HCT116 (cell line): ENCODE data around the gene HS6ST1. TPM values are rescaled to one million over a fixed set of nuclear protein-coding genes. Genes with fewer than 3 reads are reported as not detected.

Source experiments
- ATAC-seq: fragments of 200-7000 bp; cut with Tn5 transposase; 2 replicates; pipeline ENCODE4 v1.9.1; 2020; ENCODE audit warnings: mild to moderate bottlenecking, moderate library complexity
- BruUV-seq: library from RNA; stranded (reverse); fragments of 400-500 nt; replicated peaks from 2 replicates; lab custom pipeline; 2021; lab: Mats Ljungman, UMichigan
- CTCF ChIA-PET: fragments of 300-600 bp; sonication (Branson Sonifier 250); formaldehyde crosslinking; loops from one replicate; lab custom pipeline; 2021; ENCODE audit warnings: antibody characterized with exemption; lab: Charles Lee
- POLR2A ChIA-PET: fragments of 300-600, 350-600 bp; sonication (Branson Sonifier 250); formaldehyde crosslinking; loops from one replicate; lab custom pipeline; 2021; ENCODE audit warnings: antibody characterized with exemption; lab: Charles Lee
- RAD21 ChIA-PET, 2 experiments: fragments of 300-600 bp; sonication (Branson Sonifier 250); formaldehyde crosslinking; loops; one replicate each; lab custom pipeline; 2023; ENCODE audit warnings: low total read pairs in 2 of 2; ENCODE audit not compliant: uncharacterized antibody in 2 of 2, unreplicated experiment in 2 of 2, low non-redundant PET in 1 of 2; lab: Charles Lee
- DNase-seq: peaks from one replicate; pipeline ENCODE4 v3.0.0-alpha.2; 2010; ENCODE audit warnings: low read depth, low spot score
- H2AFZ ChIP-seq: fragments of 200-600 bp; shearing (Covaris generic), sonication (generic); 2 replicates; pipeline ENCODE4 v1.6.1; 2017; ENCODE audit warnings: low read depth, mixed run types, mixed read lengths, antibody characterized with exemption, low read length; ENCODE audit not compliant: poor library complexity, severe bottlenecking
- H3K27ac ChIP-seq: 2 replicates; pipeline ENCODE4 v1.5.1; 2012; ENCODE audit warnings: low read depth, low read length
- H3K27me3 ChIP-seq: fragments of 200-600 bp; sonication (generic); 2 replicates; pipeline ENCODE4 v1.6.1; 2016; ENCODE audit warnings: mixed run types, low read length, mixed read lengths; ENCODE audit not compliant: insufficient read depth
- H3K36me3 ChIP-seq, 2 experiments: fragments of 200-500 bp in 1 of 2; fragments of 200-600 bp in 1 of 2; sonication (Bioruptor generic) in 1 of 2; sonication (generic) in 1 of 2; 2 replicates each; pipeline versions ENCODE4 v1.5.1 to v1.6.1; 2014 to 2016; ENCODE audit warnings: low read length in 2 of 2, inconsistent platforms in 1 of 2, mixed read lengths in 1 of 2, mixed run types in 1 of 2; ENCODE audit not compliant: insufficient read depth in 2 of 2, control insufficient read depth in 1 of 2
- H3K4me1 ChIP-seq, 2 experiments: fragments of 200-600 bp in 1 of 2; sonication (generic) in 1 of 2; 2 replicates each; pipeline versions ENCODE4 v1.5.1 to v1.6.1; 2012 to 2017; ENCODE audit warnings: low read length in 2 of 2, inconsistent platforms in 1 of 2, mild to moderate bottlenecking in 1 of 2, mixed read lengths in 1 of 2, mixed run types in 1 of 2, moderate library complexity in 1 of 2; ENCODE audit not compliant: insufficient read depth in 2 of 2, control insufficient read depth in 1 of 2
- H3K4me2 ChIP-seq: fragments of 200-600 bp; sonication (generic); 2 replicates; pipeline ENCODE4 v1.6.1; 2017; ENCODE audit warnings: mixed run types, low read length, mixed read lengths
- H3K4me3 ChIP-seq, 2 experiments: fragments of 200-600 bp in 1 of 2; sonication (generic) in 1 of 2; replicated peaks in 1 of 2; 2 replicates each; pipeline ENCODE4 v1.5.1; 2011 to 2016; ENCODE audit warnings: low read length in 2 of 2, control low read depth in 1 of 2, low read depth in 1 of 2, mild to moderate bottlenecking in 1 of 2, mixed read lengths in 1 of 2, mixed run types in 1 of 2
- H3K79me2 ChIP-seq: fragments of 200-600 bp; sonication (generic); 2 replicates; pipeline ENCODE4 v1.6.1; 2017; ENCODE audit warnings: mild to moderate bottlenecking, mixed run types, low read length, moderate library complexity, mixed read lengths; ENCODE audit not compliant: insufficient read depth
- H3K9ac ChIP-seq: fragments of 200-600 bp; sonication (generic); 2 replicates; pipeline ENCODE4 v1.6.1; 2016; ENCODE audit warnings: low read length, mixed read lengths
- H3K9me2 ChIP-seq: fragments of 200-600 bp; sonication (generic), shearing (Covaris generic); 2 replicates; pipeline ENCODE4 v1.6.1; 2017; ENCODE audit warnings: mixed run types, mild to moderate bottlenecking, moderate library complexity; ENCODE audit not compliant: insufficient read depth
- H3K9me3 ChIP-seq, 2 experiments: fragments of 200-500 bp in 1 of 2; fragments of 200-600 bp in 1 of 2; sonication (Bioruptor generic) in 1 of 2; sonication (generic) in 1 of 2; 2 replicates each; pipeline ENCODE4 v1.6.1; 2014 to 2017; ENCODE audit warnings: low read length in 2 of 2, mixed read lengths in 2 of 2, inconsistent platforms in 1 of 2, low read depth in 1 of 2, mild to moderate bottlenecking in 1 of 2, mixed run types in 1 of 2, moderate library complexity in 1 of 2; ENCODE audit not compliant: control insufficient read depth in 1 of 2, insufficient read depth in 1 of 2
- H4K20me1 ChIP-seq: fragments of 200-600 bp; sonication (generic), shearing (Covaris generic); 2 replicates; pipeline ENCODE4 v1.6.1; 2017; ENCODE audit warnings: mixed run types, mild to moderate bottlenecking, moderate library complexity; ENCODE audit not compliant: insufficient read depth
- CBX3 ChIP-seq: IDR thresholded peaks from 2 replicates; pipeline ENCODE4 v1.6.1; 2012; ENCODE audit warnings: low read depth
- EGR1 ChIP-seq: IDR thresholded peaks from 2 replicates; pipeline ENCODE4 v1.6.1; 2012; ENCODE audit warnings: low read depth
- JUND ChIP-seq: IDR thresholded peaks from 2 replicates; pipeline ENCODE4 v1.6.1; 2012
- MAX ChIP-seq: IDR thresholded peaks from 2 replicates; pipeline ENCODE4 v1.6.1; 2012
- POLR2AphosphoS5 ChIP-seq: IDR thresholded peaks from 2 replicates; pipeline ENCODE4 v1.6.1; 2011; ENCODE audit warnings: mild to moderate bottlenecking, low read depth, low read length, moderate library complexity
- SRF ChIP-seq: IDR thresholded peaks from 2 replicates; pipeline ENCODE4 v1.6.1; 2012; ENCODE audit warnings: low read depth
- TCF7L2 ChIP-seq: IDR thresholded peaks from 2 replicates; pipeline ENCODE4 v1.7.0; 2011; ENCODE audit warnings: borderline replicate concordance, inconsistent platforms; ENCODE audit not compliant: insufficient read depth, insufficient read length; ENCODE audit errors: extremely low read depth
- ZNF274 ChIP-seq: fragments of 200-500 bp; sonication (Bioruptor generic); IDR thresholded peaks from 2 replicates; pipeline ENCODE4 v1.6.1; 2014; ENCODE audit warnings: mild to moderate bottlenecking, low read depth, low read length, inconsistent platforms
- intact Hi-C: fragments of 100-400 bp; cut with micrococcal nuclease; formaldehyde crosslinking; loops from 2 replicates; pipeline ENCODE4 v1.10.0; 2022
- total RNA-seq: library from RNA; stranded (reverse); gene quantifications from one replicate; pipeline ENCODE4 v1.2.1, GENCODE V29; 2021; ENCODE audit not compliant: unreplicated experiment

The HS6ST1 gene
- total RNA-seq, 1 experiment from 2014 or later = 35.0 TPM

- ATAC-seq (no peak), DNase-seq (no peak)
- Histone ChIP-seq H3K79me2 (no peaks in the 10 kb centered on the region), H3K9ac (no peak overlapping the region), H3K4me1 (no peaks in the 10 kb centered on the region), H3K27me3 (no peaks in the 10 kb centered on the region), H3K9me3 (peaks cover 0 to 4% of the 10 kb centered on the region in 2 experiments; a peak in 1 of 4 replicates), H4K20me1 (no peaks in the 10 kb centered on the region), H3K9me2 (no peaks in the 10 kb centered on the region), H3K27ac (no peak overlapping the region), H3K36me3 (no peaks in the 10 kb centered on the region), H3K4me2 (no peak overlapping the region), H2AFZ (no peak overlapping the region), H3K4me3 (no peak overlapping the region)
- intact Hi-C loops = loop anchor here (10.0 kb wide), 1 partner anchor 415 kb away; no protein-coding TSS in a partner anchor
- POLR2A ChIA-PET = no interaction called here
- CTCF ChIA-PET = no interaction called here
- no peak for TF ChIP-seq JUND
- no peak for TF ChIP-seq MAX
- no peak for TF ChIP-seq CBX3
- TF ChIP-seq SRF = no peak
- RAD21 ChIA-PET = no interaction called here
- no TSS peak for BruUV-seq
Measured at GRCh38 chr2:128329607-128330006, 10.9 kb upstream of the HS6ST1 start.

GRCh38 chr2:128327180-128327964 lies 8.7 kb upstream of the HS6ST1 start:
- Histone ChIP-seq H3K27ac (no peak overlapping the region), H4K20me1 (no peaks in the 10 kb centered on the region), H3K9me2 (no peaks in the 10 kb centered on the region), H3K4me1 (peaks cover 0 to 3% of the 10 kb centered on the region in 2 experiments; a peak in 1 of 4 replicates), H2AFZ (no peak overlapping the region), H3K27me3 (no peaks in the 10 kb centered on the region), H3K4me2 (no peak overlapping the region), H3K9ac (no peak overlapping the region), H3K36me3 (no peaks in the 10 kb centered on the region), H3K4me3 (no peak overlapping the region), H3K79me2 (no peaks in the 10 kb centered on the region), H3K9me3 (peaks cover 0 to 3% of the 10 kb centered on the region in 2 experiments; a peak in 1 of 4 replicates)
- intact Hi-C loops = no loop called here
- DNase-seq = no peak
- ChIA-PET POLR2A (no interaction called here), CTCF (no interaction called here), RAD21 (no interaction called here)
- TF ChIP-seq CBX3 (no peak), POLR2AphosphoS5 (no peak), SRF (no peak), TCF7L2 (no peak), JUND (no peak), ZNF274 (no peak), MAX (no peak), EGR1 (no peak)
- no peak for ATAC-seq
- BruUV-seq = no TSS peak
